ENCODE results near the gene BICRA.
A peak's percentile ranks its signal among the peaks of the same experiment; 100 is the strongest.
"Not testable (repeated sequence)": the region's sequence is repeated elsewhere in the genome, so short reads cannot be mapped to it uniquely, and the experiment has no call there.

The BICRA gene

GRCh38 chr19:47608969-47609905, at the start of gene BICRA:
Gene BICRA, plus strand, starts transcription at chr19:47609134. Its CDS starts 64,441 bp downstream, at chr19:47673575.
- peak; percentile 53 for DNase-seq

GRCh38 chr19:47560999-47561398, 47.9 kb upstream of the BICRA start:
- no peak for DNase-seq

DNA sequence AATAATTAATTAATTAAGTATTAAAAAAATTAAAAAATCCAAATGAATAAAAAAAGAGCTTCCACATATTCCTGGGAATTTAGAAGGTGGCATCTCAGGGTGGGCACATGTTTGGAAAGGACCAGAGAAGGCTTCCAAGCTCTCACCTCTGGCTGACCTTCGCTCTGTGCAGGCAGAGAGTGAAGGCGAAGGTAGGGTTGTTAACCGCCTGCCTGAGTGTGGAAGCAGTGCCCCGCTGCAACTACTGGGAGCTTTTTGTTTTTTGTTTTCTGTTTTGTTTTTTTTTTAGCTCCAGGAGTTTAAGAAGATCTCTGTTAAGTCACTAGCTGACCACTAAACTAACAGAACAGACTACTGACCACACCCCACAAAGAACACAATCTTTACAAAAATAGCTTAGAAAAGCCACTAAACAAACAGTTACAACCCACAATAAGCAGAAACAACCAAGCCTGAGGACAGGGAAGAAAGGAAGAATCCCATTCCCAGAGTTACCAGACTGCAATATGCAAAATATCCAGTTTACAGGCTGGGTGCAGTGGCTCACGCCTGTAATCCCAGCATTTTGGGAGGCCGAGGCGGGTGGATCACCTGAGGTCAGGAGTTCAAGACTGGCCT, 47.4 kb upstream of the BICRA start:
- no peak for DNase-seq

GRCh38 chr19:47564081-47564480, 44.9 kb upstream of the BICRA start:
- DNase-seq: no peak

GRCh38 chr19:47569331-47569730, 39.6 kb upstream of the BICRA start:
- DNase-seq: no peak

- DNase-seq: no peak
Measured at GRCh38 chr19:47572635-47573034, 36.3 kb upstream of the BICRA start.

DNA sequence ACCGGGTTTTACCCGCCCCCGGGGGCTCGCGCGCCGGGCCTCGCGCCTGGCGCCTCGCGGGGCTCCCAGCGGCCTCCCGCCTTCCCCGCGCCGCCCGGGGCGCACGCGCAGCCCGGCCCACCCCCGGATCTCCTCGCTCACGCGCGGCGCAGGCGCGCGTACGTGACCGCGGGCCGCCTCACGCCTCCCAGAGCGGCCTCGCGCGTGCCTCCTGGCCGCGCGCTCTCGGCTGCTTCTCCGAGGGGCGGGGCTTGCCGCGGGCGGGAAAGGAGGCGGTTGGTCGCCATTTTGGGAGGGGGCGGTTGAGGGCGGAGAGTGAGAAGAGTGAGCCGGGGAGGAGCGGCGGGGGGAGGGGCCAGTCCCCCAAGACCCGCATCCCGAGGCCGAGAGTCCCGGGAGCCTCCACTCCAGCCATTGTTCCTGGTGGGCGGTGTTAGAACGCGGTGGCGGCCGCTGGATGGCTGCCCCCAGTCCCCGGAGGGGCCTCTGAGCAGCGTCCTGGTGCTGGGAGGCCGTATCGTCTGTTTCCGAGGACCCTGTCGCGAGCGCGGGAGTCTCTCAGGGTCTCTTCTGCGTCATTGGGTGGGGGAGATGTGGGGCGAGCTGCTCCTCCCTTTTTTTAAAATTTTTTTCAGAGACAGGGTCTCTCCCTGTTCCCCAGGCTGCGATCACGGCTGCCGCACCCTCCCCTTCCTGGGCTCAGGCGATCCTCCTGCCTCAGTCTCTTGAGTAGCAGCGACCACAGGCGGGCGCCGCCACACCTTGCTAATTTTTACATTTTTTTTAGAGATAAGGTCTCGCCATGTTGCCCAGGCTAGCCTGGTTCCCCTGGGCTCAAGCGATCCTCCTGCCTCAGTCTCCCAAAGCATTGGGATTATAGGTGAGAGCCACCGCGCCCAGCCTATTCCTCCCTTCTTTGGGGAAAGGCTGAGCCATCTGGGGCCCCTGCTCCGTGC, 35.6 kb upstream of the BICRA start, which contains the start of gene ZNF541:
Gene ZNF541, minus strand, starts transcription at position 78 of the 956 bp plus-strand sequence. CDS start 17,292 bp downstream, outside the sequence.
- no peak for DNase-seq

GRCh38 chr19:47580397-47580796, 28.5 kb upstream of the BICRA start:
- no peak for DNase-seq

GRCh38 chr19:47581605-47582319, 27.2 kb upstream of the BICRA start:
- no peak for DNase-seq

- no peak for DNase-seq
Measured at GRCh38 chr19:47582320-47582909, 26.5 kb upstream of the BICRA start.

DNA sequence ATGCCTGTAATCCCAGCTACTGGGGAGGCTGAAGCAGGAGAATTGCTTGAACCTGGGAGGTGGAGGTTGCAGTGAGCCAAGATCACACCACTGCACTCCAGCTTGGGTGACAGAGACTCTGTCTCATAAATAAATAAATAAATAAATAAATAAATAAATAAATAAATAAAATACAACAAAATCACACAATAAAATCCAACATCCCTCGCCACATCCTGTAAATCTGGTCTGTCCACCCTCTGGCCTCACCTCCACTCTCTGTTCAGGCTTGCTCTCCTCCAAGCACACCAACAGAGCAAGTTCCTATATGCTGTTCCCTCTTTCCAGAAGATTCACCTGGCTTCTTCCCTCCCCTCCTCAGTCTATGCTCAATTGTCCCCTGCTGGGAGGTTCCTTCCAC, 25.8 kb upstream of the BICRA start:
- not testable (repeated sequence) for DNase-seq

GRCh38 chr19:47587295-47587694, 21.6 kb upstream of the BICRA start:
- no peak for DNase-seq

GRCh38 chr19:47589824-47590223, 19.1 kb upstream of the BICRA start:
- DNase-seq: no peak

GRCh38 chr19:47593860-47594259, 15.1 kb upstream of the BICRA start:
- DNase-seq: no peak

DNA sequence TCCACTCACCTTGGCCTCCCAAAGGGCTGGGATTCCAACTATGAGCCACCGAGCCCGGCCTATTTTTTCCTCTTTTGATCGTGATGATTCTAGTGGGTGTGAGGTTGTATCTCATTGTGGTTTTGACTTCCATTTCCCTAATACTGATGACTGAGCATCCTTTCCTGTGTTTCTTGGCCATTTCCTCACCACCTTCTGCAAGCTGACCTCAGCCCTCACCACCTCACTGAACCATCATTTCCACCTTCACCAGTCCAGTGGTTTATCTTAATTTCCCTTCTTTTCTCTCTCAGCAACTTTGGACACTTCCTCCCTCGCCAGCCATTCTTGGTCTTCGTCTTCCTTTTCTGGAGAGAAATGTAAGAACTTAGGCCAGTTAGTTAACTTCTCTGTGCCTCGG, 13.0 kb upstream of the BICRA start:
- DNase-seq: no peak

DNA sequence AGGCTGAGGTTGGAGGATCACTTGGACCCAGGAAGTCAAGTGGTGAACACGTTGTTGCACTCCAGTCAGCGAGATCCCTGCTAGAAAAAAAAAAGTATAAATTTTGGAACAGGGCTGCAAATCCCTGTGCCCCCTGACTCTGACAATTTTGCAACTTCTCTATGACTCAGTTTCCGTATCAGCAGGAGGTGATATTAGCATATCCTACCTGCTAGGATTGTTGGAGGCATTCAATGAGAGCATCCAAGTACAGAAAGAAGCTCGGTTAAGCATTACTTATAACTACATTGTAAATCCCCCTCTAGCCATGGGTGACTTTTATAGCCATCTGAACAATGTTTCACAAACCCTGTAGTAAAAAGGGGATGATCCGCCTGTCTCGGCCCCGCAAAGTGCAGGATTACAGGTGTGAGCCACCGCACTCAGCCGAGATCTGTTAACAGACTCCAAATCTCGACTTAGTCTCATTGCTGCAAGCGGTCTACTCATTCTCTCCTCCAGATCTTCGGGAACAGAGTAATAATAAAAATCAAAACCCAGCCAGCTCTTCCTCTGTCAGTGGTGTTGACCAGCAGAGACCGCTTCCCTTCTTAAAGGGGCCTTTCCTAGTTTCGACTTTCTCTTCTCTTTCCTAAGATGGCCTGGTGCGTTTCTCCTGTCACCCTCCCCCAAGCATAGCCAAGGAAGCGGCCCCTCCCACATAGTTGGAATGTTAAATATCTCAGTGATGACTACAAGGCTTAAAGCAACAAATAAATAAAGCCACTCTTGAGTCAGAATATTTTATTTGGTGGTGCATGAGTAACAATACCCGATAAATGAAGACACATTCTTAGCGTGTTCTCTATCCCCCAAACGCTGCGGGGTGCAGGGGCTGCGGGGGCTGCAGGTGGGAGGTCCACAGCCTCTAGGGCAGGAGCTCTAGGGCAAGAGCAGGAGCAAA, 10.3 kb upstream of the BICRA start:
- no peak for DNase-seq

DNA sequence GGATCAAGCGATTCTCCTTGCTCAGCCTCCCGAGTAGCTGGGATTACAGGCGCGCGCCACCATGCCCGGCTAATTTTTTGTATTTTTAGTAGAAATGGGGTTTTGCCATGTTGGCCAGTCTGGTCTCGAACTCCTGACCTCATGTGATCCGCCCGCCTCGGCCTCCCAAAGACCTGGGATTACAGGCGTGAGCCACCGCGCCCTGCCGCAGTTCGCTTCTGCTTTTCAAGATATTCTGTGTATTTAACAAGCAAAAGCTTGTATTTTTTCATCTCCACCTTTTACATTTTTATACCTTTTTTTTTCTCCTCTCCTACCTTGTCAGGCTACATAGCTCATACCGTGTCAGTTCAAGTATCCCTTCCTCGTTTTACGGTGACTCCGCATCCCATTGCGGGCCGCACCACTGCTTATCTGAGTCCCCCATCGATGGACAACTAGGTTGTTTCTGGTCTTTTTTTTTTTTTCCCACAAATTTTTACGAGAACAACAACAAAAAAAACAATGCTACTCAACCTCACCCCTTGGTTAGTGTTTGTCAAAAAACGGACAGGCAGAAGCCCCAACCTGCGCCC, 9.2 kb upstream of the BICRA start:
- DNase-seq: not testable (repeated sequence)

GRCh38 chr19:47600246-47601179, 8.4 kb upstream of the BICRA start:
- peak; percentile 99 for DNase-seq

Measured in NCI-H1694 (cell line).